ENCODE measurements around the gene XPO6.
"Not testable (repeated sequence)": the region's sequence is repeated elsewhere in the genome, so short reads cannot be mapped to it uniquely, and the experiment has no call there.

XPO6 gene

DNA sequence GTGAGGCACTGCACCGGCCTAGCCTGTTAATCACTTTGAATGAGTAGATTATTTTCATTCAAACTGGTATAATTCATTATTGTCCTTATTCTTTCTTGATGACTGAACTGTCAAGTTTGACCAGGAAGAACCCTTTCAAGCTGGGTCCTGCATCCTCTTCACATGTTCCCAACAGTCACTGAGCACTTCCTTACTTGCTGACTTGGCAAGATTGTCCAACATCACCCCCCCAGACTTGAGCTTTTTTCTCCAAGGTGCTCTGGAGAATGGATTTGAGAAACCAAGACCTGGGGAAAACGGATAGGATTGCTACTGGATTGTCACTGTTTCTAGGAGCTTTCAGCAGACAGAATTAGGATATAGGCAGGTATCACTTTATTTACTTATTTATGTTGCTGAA, 93.1 kb downstream of the XPO6 start:
- DNase-seq (ENCODE audit: low spot score) = no peak
- TF ChIP-seq, protein P1, sequence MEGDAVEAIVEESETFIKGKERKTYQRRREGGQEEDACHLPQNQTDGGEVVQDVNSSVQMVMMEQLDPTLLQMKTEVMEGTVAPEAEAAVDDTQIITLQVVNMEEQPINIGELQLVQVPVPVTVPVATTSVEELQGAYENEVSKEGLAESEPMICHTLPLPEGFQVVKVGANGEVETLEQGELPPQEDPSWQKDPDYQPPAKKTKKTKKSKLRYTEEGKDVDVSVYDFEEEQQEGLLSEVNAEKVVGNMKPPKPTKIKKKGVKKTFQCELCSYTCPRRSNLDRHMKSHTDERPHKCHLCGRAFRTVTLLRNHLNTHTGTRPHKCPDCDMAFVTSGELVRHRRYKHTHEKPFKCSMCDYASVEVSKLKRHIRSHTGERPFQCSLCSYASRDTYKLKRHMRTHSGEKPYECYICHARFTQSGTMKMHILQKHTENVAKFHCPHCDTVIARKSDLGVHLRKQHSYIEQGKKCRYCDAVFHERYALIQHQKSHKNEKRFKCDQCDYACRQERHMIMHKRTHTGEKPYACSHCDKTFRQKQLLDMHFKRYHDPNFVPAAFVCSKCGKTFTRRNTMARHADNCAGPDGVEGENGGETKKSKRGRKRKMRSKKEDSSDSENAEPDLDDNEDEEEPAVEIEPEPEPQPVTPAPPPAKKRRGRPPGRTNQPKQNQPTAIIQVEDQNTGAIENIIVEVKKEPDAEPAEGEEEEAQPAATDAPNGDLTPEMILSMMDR (conservative IDR thresholded peaks at IDR 0.05; ENCODE audit: low read depth) = no peak
- ChIA-PET CTCF (interaction anchor here (0.7 kb wide), 1 partner anchor 64 kb away, joined by 6 read pairs; no protein-coding TSS in a partner anchor), POLR2A (ENCODE audit: low non-redundant PET) (no interaction called here)
- H3K27ac ChIP-seq = no peak overlapping the region

DNA sequence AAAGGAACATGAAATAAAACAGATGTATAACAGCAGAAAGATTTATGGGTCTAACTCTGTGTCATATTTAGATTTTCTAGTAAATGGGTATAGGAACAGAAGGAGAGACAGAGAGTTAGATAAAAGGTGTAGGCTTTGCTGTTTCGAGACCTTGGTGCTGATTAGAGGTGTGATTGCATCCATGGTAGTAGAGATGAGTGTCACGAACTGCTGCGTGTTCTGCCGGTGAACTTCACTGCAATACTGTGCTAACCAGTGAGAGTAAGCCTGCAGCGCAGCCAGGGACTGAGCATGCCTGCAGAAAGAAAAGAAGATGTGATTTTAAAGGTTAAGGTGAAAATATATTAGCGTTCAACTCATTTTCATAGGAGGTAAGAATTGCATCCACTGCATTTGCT, 94.6 kb downstream of the XPO6 start:
- H3K27ac ChIP-seq = no peak overlapping the region
- DNase-seq (ENCODE audit: low spot score) = no peak
- CTCF ChIA-PET = no interaction called here
- TF ChIP-seq, protein P1 (conservative IDR thresholded peaks at IDR 0.05; ENCODE audit: low read depth) = no peak
- POLR2A ChIA-PET (ENCODE audit: low non-redundant PET) = no interaction called here

DNA sequence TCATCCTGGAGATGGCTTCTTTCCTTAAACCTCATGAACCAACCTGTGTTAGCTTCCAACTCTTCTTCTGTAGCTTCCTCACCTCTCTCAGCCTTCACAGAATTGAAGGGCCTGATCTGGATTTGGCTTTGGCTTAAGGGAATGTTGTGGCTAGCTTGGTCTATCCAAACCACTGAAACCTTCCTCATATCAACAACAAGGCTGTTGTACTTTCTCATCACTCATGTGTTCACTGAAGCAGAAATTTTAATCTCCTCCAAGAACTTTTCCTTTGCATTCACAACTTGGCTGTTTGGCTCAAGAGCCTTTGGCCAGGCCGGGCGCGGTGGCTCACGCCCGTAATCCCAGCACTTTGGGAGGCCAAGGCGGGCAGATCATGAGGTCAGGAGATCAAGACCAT, 95.9 kb downstream of the XPO6 start:
- DNase-seq (ENCODE audit: low spot score); CTCF ChIA-PET; H3K27ac ChIP-seq; POLR2A ChIA-PET (ENCODE audit: low non-redundant PET): not testable (repeated sequence)

DNA sequence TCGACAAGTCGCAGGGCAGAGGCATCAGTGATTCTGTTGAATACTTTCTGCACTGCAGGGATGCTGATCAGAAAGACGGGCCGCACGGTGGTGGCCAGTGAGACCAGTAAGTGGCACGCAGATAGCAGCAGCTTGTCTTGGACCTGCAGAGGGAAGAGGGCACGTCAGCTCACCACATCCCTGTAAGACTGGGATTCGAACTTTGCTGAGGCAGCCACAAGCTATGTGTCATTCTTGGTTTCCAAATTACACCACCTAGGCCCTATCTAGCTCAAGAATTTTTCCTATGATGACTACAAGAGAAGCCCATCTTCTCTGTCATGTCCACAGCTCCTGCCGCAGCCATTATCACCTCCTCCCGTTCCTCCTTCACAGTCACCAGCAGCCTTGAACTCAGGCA, 98.9 kb downstream of the XPO6 start:
- TF ChIP-seq, protein P1 (conservative IDR thresholded peaks at IDR 0.05; ENCODE audit: low read depth) = no peak
- H3K27ac ChIP-seq = 0 out of 2 replicates have a peak overlapping the region, but pooled peaks have one; percentile 3
- ChIA-PET POLR2A (ENCODE audit: low non-redundant PET) (no interaction called here), CTCF (interaction anchor here (0.6 kb wide), 1 partner anchor 140 kb away, joined by 4 read pairs; no protein-coding TSS in a partner anchor)
- no peak for DNase-seq (ENCODE audit: low spot score)

DNA sequence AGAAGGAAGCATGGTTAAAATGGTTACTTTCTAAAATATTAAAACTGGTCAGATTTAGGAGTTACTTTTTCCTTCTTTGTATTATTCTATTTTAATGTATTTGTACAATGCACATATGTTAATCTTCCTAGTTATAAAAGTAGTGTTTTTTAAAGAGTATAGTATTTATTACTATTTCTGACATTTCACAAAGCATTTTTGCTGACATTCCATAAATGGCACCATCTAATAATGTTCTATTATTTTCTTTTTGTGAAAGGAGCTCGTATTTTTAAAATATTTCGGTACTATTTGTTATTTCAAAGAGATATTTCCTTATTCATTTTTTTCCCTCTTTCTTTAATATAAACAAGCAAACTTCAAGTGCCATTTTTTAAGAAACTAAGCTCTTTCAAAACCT, 100.8 kb downstream of the XPO6 start:
- no peak for DNase-seq (ENCODE audit: low spot score)
- ChIA-PET POLR2A (ENCODE audit: low non-redundant PET) (no interaction called here), CTCF (no interaction called here)
- TF ChIP-seq, protein P1 (conservative IDR thresholded peaks at IDR 0.05; ENCODE audit: low read depth) = no peak
- H3K27ac ChIP-seq = no peak overlapping the region

DNA sequence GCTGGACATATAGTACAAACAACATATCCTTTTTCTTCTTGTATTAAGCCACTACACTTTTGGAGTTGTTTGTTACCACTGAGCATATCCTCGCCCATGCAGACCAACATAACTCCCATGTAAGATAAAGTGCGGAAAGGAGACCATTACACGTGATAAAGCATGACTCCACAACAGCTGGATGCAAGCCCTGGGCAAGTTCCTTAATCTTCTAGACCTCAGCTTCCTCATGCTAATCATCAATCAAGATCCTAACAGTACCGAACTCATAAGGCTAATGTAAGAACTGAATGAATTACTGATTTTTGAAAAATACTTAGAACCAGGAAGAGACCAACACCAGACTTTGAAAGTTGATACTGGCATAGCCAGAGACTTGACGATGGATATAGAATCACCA, 101.3 kb downstream of the XPO6 start:
- POLR2A ChIA-PET (ENCODE audit: low non-redundant PET) = no interaction called here
- DNase-seq (ENCODE audit: low spot score) = no peak
- TF ChIP-seq, protein P1 (conservative IDR thresholded peaks at IDR 0.05; ENCODE audit: low read depth) = no peak
- no peak overlapping the region for H3K27ac ChIP-seq
- CTCF ChIA-PET = no interaction called here

DNA sequence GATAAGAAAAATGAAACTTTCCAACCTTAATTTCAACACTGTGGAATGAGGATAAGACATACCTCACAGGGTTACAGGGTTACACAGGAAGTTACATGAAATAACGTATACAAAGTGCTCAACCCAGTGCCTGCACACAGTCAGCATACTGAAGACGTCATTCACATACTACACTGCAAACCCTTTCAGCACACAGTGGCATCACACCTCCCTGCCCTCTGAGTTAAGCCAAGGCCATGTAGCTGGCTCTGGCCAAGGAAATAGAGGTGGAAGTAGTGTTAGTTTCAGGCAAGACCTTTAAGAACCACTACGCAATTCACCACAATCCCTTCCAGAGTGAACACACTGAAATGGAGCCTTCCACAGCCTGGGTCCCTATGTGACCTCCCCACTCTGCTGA, 101.7 kb downstream of the XPO6 start:
- H3K27ac ChIP-seq = no peak overlapping the region
- TF ChIP-seq, protein P1 (conservative IDR thresholded peaks at IDR 0.05; ENCODE audit: low read depth) = no peak
- ChIA-PET POLR2A (ENCODE audit: low non-redundant PET) (no interaction called here), CTCF (no interaction called here)
- DNase-seq (ENCODE audit: low spot score) = no peak

Measured in RWPE1 (cell line).